ENCODE results near the gene MERTK.

DNA sequence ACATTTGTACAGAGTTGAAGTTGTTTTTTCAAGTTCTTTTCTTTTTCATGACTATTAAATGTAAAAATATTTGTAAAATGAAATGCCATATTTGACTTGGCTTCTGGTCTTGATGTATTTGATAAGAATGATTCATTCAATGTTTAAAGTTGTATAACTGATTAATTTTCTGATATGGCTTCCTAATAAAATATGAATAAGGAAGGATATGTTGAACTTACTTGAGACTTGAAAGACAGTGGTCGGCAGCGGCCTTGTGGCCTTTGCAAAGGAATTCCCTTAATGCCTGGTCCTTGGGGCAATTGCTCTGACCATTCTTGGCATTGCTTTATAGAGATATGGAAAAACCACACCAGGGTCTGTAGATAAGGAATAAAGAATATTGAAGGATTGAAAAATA is 130.8 kb downstream of the MERTK start:
- TF ChIP-seq, protein P1, sequence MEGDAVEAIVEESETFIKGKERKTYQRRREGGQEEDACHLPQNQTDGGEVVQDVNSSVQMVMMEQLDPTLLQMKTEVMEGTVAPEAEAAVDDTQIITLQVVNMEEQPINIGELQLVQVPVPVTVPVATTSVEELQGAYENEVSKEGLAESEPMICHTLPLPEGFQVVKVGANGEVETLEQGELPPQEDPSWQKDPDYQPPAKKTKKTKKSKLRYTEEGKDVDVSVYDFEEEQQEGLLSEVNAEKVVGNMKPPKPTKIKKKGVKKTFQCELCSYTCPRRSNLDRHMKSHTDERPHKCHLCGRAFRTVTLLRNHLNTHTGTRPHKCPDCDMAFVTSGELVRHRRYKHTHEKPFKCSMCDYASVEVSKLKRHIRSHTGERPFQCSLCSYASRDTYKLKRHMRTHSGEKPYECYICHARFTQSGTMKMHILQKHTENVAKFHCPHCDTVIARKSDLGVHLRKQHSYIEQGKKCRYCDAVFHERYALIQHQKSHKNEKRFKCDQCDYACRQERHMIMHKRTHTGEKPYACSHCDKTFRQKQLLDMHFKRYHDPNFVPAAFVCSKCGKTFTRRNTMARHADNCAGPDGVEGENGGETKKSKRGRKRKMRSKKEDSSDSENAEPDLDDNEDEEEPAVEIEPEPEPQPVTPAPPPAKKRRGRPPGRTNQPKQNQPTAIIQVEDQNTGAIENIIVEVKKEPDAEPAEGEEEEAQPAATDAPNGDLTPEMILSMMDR (IDR thresholded peaks at IDR 0.05): no peak
- TF ChIP-seq EZH2 (IDR thresholded peaks at IDR 0.05; ENCODE audit: borderline replicate concordance, insufficient read depth, low read depth, low read length, poor library complexity, severe bottlenecking): no peak
